Stomach smooth muscle (tissue), 2 donors: ENCODE measurements around the gene ITFG2.
A peak's percentile ranks its signal among the peaks of the same experiment; 100 is the strongest.

Source experiments
- H3K27ac ChIP-seq: one replicate; pipeline ENCODE4 v1.7.0; 2013; ENCODE audit warnings: mild to moderate bottlenecking, low read length, inconsistent platforms
- H3K27me3 ChIP-seq, 2 donors: one replicate each; pipeline ENCODE4 v1.7.0; 2013; ENCODE audit warnings: low read length in 2 of 2; ENCODE audit not compliant: insufficient read depth in 2 of 2, control insufficient read depth in 1 of 2
- H3K36me3 ChIP-seq, 2 donors: one replicate each; pipeline ENCODE4 v1.7.0; 2013; ENCODE audit warnings: low read length in 2 of 2; ENCODE audit not compliant: control insufficient read depth in 2 of 2, insufficient read depth in 2 of 2
- H3K4me1 ChIP-seq: one replicate; pipeline ENCODE4 v1.7.0; 2013; ENCODE audit warnings: low read length; ENCODE audit not compliant: control insufficient read depth, insufficient read depth
- H3K4me3 ChIP-seq, 2 donors: one replicate each; pipeline ENCODE4 v1.7.0; 2013; ENCODE audit warnings: low read length in 2 of 2
- H3K9ac ChIP-seq, 2 donors: one replicate each; pipeline ENCODE4 v1.7.0; 2013; ENCODE audit warnings: low read length in 2 of 2, mild to moderate bottlenecking in 1 of 2
- H3K9me3 ChIP-seq, 2 donors: one replicate each; pipeline ENCODE4 v1.7.0; 2013; ENCODE audit warnings: low read length in 2 of 2; ENCODE audit not compliant: control insufficient read depth in 2 of 2
- donor health status: healthy.
- donor health status: Pancreatic carcinoma.

ITFG2 gene

GRCh38 chr12:2832550-2833127 is 20.2 kb downstream of the ITFG2 start:
- Histone ChIP-seq H3K4me3 (no peak overlapping the region), H3K27ac (no peak overlapping the region), H3K9ac (no peak overlapping the region), H3K9me3 (no peaks in the 10 kb centered on the region), H3K4me1 (peaks cover 18% of the 10 kb centered on the region), H3K36me3 (peaks cover 8 to 12% of the 10 kb centered on the region in 2 donors), H3K27me3 (no peaks in the 10 kb centered on the region)

- H3K4me3 ChIP-seq = no peak overlapping the region
Observed at GRCh38 chr12:2833327-2833726, 20.9 kb downstream of the ITFG2 start.

GRCh38 chr12:2833810-2834209 is 21.3 kb downstream of the ITFG2 start:
- Histone ChIP-seq H3K4me3 (peak overlapping the region in 1 of 2 donors; percentile 64), H3K4me1 (peaks cover 18% of the 10 kb centered on the region), H3K9ac (no peak overlapping the region), H3K27me3 (no peaks in the 10 kb centered on the region), H3K36me3 (peaks cover 4 to 8% of the 10 kb centered on the region in 2 donors), H3K9me3 (no peaks in the 10 kb centered on the region), H3K27ac (peak overlapping the region; percentile 6)

More at GRCh38 chr12:2833327-2833726, 20.9 kb downstream of the ITFG2 start:
- Histone ChIP-seq H3K9ac (no peak overlapping the region), H3K27ac (no peak overlapping the region), H3K27me3 (no peaks in the 10 kb centered on the region), H3K4me1 (peaks cover 18% of the 10 kb centered on the region), H3K9me3 (no peaks in the 10 kb centered on the region), H3K36me3 (peaks cover 4 to 9% of the 10 kb centered on the region in 2 donors)

GRCh38 chr12:2834581-2835491 is 22.4 kb downstream of the ITFG2 start, which contains the start of gene NRIP2:
Gene NRIP2 (minus strand): TSS chr12:2835035. CDS start chr12:2834983, 52 bp downstream.
- peaks cover 4 to 8% of the 10 kb centered on the region in 2 donors for H3K36me3 ChIP-seq
- H3K4me1 ChIP-seq = peaks cover 18% of the 10 kb centered on the region
- H3K9me3 ChIP-seq = no peaks in the 10 kb centered on the region
- no peaks in the 10 kb centered on the region for H3K27me3 ChIP-seq
- H3K9ac ChIP-seq = peak within 1 kb of the TSS in 1 of 2 donors; percentile 36
- H3K4me3 ChIP-seq = peak within 1 kb of the TSS; percentile 42 to 64
- peak within 1 kb of the TSS; percentile 6 for H3K27ac ChIP-seq

GRCh38 chr12:2835691-2836403 is 23.4 kb downstream of the ITFG2 start:
- H3K4me1 ChIP-seq = peaks cover 19% of the 10 kb centered on the region
- H3K36me3 ChIP-seq = peaks cover 3 to 4% of the 10 kb centered on the region in 2 donors
- H3K4me3 ChIP-seq = no peak overlapping the region
- no peaks in the 10 kb centered on the region for H3K9me3 ChIP-seq
- no peak overlapping the region for H3K27ac ChIP-seq
- no peaks in the 10 kb centered on the region for H3K27me3 ChIP-seq
- no peak overlapping the region for H3K9ac ChIP-seq

GRCh38 chr12:2836574-2836973 is 24.1 kb downstream of the ITFG2 start:
- H3K9me3 ChIP-seq = no peaks in the 10 kb centered on the region
- H3K4me1 ChIP-seq = peaks cover 26% of the 10 kb centered on the region
- no peak overlapping the region for H3K4me3 ChIP-seq
- peaks cover 2 to 4% of the 10 kb centered on the region in 2 donors for H3K36me3 ChIP-seq
- no peak overlapping the region for H3K27ac ChIP-seq
- H3K9ac ChIP-seq = no peak overlapping the region
- H3K27me3 ChIP-seq = no peaks in the 10 kb centered on the region

GRCh38 chr12:2841056-2841650 is 28.7 kb downstream of the ITFG2 start:
- Histone ChIP-seq H3K9me3 (no peaks in the 10 kb centered on the region), H3K4me3 (no peak overlapping the region), H3K9ac (no peak overlapping the region), H3K27me3 (no peaks in the 10 kb centered on the region), H3K4me1 (peaks cover 8% of the 10 kb centered on the region), H3K27ac (no peak overlapping the region), H3K36me3 (no peaks in the 10 kb centered on the region)

GRCh38 chr12:2842948-2843347 is 30.5 kb downstream of the ITFG2 start:
- Histone ChIP-seq H3K27ac (no peak overlapping the region), H3K9ac (no peak overlapping the region), H3K4me3 (no peak overlapping the region), H3K36me3 (no peaks in the 10 kb centered on the region), H3K4me1 (peaks cover 8% of the 10 kb centered on the region), H3K9me3 (no peaks in the 10 kb centered on the region), H3K27me3 (no peaks in the 10 kb centered on the region)

GRCh38 chr12:2844786-2845185 is 32.3 kb downstream of the ITFG2 start:
- Histone ChIP-seq H3K9me3 (no peaks in the 10 kb centered on the region), H3K27ac (no peak overlapping the region), H3K4me3 (no peak overlapping the region), H3K36me3 (no peaks in the 10 kb centered on the region), H3K27me3 (no peaks in the 10 kb centered on the region), H3K4me1 (peaks cover 8% of the 10 kb centered on the region), H3K9ac (no peak overlapping the region)

GRCh38 chr12:2845280-2845679 is 32.8 kb downstream of the ITFG2 start:
- Histone ChIP-seq H3K9me3 (no peaks in the 10 kb centered on the region), H3K36me3 (no peaks in the 10 kb centered on the region), H3K4me1 (peaks cover 8% of the 10 kb centered on the region), H3K27ac (no peak overlapping the region), H3K9ac (no peak overlapping the region), H3K27me3 (no peaks in the 10 kb centered on the region), H3K4me3 (no peak overlapping the region)
